ENCODE results near the gene HEXIM1.

HEXIM1 gene

GRCh38 chr17:45175759-45176115 is 27.5 kb downstream of the HEXIM1 start:
- DNase-seq = no peak

DNA sequence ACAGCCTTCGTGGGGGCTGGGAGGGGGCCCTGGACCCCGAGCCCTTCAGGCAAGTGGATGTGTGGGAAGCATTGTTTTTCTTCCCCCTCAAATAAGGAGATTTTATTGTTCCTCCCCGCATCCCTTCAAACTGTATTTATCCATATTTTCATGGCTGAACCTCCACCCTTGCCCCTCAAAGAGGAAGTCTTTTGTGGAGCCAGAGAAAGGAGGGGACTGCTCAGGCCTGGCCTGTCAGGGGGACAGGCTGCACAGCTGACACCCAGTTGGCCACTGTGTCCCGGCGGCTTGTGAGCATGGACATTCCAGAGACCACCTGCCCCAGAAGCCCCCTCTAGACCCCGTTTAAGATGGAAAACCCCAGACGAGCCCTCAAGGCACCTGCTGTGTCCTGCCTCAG is 29.3 kb downstream of the HEXIM1 start:
- DNase-seq = no peak

DNA sequence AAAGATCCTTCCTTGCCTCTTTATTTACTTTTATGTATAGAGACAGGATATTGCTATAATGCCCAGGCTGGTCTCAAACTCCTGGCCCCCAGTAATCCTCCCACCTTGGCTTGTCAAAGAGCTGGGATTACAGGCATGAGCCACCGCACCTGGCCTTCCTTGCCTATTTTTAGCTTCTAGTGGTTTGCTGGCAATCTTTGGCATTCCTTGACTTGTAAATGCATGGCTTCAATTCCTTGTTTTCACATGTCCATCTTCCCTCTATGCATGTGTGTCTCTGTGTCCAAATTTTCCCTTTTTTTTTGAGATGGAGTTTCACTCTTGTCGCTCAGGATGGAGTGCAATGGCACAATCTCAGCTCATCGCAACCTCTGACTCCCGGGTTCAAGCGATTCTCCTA is 35.9 kb downstream of the HEXIM1 start:
- no peak for DNase-seq

GRCh38 chr17:45186801-45187354 is 38.6 kb downstream of the HEXIM1 start:
- no peak for DNase-seq

DNA sequence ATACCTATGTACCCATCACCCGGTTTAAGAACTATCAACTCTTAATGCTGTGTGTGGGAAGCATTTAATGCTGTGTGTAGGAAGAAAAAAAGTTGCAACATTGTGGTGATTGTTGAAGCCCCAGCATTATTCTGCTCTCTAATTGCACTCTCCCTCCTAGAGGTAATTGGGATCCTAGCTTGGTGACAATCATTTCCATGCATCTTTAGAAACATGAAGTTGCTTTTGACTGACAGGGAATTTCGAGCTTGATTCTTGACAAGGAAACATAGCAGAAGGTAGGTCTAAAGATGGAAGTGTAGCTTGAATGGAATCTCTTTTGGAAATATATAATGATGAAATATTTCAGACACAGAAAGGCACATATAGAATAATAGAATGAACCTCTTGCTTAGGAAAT is 40.7 kb downstream of the HEXIM1 start:
- DNase-seq = no peak

DNA sequence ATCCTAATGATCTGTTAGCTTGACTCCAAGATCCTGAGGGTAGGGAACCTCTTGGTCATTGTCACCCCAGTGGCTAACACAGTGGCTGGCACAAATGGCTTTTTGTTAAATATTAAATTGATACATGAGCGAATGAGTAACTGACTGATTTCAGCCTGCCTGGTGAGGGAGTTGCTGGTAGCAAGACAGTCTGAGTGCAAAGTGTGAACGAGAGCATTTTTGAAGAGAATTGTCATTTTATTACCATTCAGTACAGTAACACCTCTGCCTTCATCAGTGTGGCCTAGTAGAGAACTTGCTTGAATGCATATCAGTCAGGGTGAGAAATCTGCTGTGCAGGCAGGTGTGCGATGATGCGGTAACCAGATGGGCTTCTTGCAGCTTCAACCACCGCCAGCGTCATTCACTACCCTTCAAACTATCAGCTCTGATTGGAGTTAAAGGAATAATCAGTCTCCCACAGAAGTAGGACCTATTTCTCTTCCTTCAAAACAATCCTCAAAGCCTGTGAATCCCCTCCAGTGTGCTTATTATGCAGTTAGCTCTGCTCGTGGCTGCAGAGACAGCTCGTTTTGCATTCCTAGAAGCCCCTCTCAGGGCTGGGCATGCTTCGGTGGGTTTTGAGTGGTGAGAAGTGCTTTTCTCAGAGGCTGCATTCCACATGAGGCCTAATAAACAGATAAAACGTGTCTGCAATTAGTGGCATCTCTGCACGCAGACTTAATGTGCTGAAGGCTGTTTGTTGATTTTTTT is 42.4 kb downstream of the HEXIM1 start:
- no peak for DNase-seq

- no peak for DNase-seq
Observed at GRCh38 chr17:45195424-45195823, 47.1 kb downstream of the HEXIM1 start.

DNA sequence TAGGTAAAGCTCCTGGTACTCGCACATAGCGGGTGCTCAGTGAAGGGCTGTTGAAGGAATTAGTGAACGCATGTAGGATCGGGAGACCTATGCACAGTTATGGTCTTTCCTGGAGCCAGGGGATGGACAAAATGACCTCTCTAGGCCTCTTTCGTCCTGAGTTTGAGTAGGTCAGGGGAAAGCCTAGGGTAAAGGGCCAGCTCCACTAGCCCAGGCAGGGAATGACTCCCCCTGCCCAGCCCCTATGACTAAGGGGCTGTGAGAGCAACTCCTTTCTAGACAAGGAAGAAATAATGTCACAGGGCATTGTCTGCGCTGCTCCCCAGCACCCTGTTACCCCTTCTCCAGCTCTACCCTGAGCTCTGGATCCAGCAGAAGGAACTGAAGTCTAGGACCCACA is 48.8 kb downstream of the HEXIM1 start:
- DNase-seq = no peak

GRCh38 chr17:45197555-45198334 is 49.5 kb downstream of the HEXIM1 start:
- peak; percentile 38 for DNase-seq

- no peak for DNase-seq
Observed at GRCh38 chr17:45200701-45201100, 52.4 kb downstream of the HEXIM1 start.

DNA sequence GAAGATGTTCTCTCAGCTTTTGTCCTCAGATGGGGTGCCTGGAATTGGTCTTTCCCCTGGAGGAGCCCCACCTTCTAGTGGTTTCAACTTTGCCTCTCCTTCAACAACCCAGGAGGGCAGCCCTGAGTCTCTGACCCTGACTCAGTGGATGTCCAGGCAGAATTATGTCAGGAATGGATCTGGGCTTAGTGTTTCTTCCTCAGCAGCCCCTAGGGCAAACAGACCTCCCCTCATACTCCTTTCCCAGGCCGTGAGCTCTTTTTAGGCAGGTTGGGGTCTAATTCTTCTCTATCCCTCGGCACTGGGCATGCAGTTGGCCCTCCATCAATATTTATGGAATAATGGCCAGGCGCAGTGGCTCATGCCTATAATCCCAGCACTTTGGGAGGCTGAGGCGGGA is 53.2 kb downstream of the HEXIM1 start:
- no peak for DNase-seq

Measured in NCI-H446 treated with DMSO at 0.1 percent for 48 hours (cell line).